Esophagus muscularis mucosa (tissue), 4 donors: ENCODE data around the gene SIRT4.
"Not testable (repeated sequence)": the region's sequence is repeated elsewhere in the genome, so short reads cannot be mapped to it uniquely, and the experiment has no call there.

Source experiments
- EP300 ChIP-seq: sonication (generic); formaldehyde crosslinking; IDR thresholded peaks from one replicate; pipeline ENCODE4 v1.6.1; 2017; ENCODE audit warnings: antibody characterized with exemption
- POLR2A ChIP-seq: fragments of 450-650 bp; IDR thresholded peaks from one replicate; pipeline ENCODE4 v1.6.1; 2017; ENCODE audit warnings: antibody characterized with exemption, moderate library complexity, mild to moderate bottlenecking, low read depth
- TF ChIP-seq, protein P1 (sequence below), 3 experiments: fragments of 200-600 bp in 2 of 3; fragments of 450-650 bp in 1 of 3; sonication (generic) in 2 of 3; IDR thresholded peaks; one replicate each; pipeline ENCODE4 v1.5.1; 2017 to 2019; ENCODE audit warnings: antibody characterized with exemption in 3 of 3, mild to moderate bottlenecking in 2 of 3, moderate library complexity in 1 of 3

DNA sequence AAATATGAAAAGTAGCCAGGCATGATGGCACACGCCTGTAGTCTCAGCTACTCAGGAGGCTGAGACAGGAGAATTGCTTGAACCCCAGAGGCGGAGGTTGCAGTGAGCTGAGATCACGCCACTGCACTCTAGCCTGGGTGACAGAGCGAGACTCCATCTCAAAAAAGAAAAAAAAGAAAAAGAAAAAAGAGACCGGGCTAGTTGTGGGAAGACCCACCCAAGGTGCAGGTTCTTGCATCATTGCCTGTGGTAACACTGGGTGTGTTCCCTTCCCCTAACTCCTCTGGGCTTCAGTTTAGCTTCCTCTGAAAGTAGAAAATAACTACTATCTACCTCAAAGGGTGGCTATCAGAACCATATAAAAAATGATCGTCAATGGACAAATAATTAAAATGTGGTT is 48.8 kb upstream of the SIRT4 start:
- not testable (repeated sequence) for TF ChIP-seq POLR2A, EP300
- TF ChIP-seq, protein P1, sequence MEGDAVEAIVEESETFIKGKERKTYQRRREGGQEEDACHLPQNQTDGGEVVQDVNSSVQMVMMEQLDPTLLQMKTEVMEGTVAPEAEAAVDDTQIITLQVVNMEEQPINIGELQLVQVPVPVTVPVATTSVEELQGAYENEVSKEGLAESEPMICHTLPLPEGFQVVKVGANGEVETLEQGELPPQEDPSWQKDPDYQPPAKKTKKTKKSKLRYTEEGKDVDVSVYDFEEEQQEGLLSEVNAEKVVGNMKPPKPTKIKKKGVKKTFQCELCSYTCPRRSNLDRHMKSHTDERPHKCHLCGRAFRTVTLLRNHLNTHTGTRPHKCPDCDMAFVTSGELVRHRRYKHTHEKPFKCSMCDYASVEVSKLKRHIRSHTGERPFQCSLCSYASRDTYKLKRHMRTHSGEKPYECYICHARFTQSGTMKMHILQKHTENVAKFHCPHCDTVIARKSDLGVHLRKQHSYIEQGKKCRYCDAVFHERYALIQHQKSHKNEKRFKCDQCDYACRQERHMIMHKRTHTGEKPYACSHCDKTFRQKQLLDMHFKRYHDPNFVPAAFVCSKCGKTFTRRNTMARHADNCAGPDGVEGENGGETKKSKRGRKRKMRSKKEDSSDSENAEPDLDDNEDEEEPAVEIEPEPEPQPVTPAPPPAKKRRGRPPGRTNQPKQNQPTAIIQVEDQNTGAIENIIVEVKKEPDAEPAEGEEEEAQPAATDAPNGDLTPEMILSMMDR (IDR thresholded peaks at IDR 0.05) = not testable (repeated sequence)
